GM21737 (cell line): ENCODE results near the gene PRKCZ.

Experiments
- ATAC-seq: cut with Tn5 transposase; IDR thresholded peaks from one replicate; pipeline ENCODE4 v1.9.1; 2021; ENCODE audit warnings: mild to moderate bottlenecking, moderate library complexity; ENCODE audit not compliant: unreplicated experiment

Gene PRKCZ

GRCh38 chr1:2172012-2172411 is 121.8 kb downstream of the PRKCZ start:
- no peak for ATAC-seq

DNA sequence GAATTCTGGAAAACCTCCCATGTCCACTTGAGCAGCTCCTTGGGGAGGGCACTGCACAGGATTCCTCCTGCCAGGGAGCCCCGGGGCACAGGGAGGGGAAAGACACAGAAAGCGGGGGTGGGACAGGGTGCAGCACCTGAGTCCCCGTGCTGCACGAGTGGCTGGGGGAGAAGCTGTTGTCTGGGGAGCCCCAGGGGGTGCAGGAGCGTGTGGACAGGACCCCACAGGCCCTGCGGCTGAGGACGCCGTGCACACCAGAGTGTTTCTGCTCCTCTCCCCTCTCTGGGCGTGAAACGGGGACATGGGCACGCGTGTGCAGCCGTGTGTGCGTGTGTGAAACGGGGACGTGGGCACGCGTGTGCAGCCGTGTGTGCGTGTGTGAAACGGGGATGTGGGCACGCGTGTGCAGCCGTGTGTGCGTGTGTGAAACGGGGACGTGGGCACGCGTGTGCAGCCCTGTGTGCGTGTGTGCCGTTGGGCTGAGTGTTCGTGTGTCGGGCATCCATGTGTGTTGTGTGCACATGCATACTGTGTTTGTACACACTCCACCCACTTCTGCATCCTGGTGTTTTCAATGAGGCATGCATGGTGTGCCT is 122.4 kb downstream of the PRKCZ start:
- ATAC-seq = no peak

DNA sequence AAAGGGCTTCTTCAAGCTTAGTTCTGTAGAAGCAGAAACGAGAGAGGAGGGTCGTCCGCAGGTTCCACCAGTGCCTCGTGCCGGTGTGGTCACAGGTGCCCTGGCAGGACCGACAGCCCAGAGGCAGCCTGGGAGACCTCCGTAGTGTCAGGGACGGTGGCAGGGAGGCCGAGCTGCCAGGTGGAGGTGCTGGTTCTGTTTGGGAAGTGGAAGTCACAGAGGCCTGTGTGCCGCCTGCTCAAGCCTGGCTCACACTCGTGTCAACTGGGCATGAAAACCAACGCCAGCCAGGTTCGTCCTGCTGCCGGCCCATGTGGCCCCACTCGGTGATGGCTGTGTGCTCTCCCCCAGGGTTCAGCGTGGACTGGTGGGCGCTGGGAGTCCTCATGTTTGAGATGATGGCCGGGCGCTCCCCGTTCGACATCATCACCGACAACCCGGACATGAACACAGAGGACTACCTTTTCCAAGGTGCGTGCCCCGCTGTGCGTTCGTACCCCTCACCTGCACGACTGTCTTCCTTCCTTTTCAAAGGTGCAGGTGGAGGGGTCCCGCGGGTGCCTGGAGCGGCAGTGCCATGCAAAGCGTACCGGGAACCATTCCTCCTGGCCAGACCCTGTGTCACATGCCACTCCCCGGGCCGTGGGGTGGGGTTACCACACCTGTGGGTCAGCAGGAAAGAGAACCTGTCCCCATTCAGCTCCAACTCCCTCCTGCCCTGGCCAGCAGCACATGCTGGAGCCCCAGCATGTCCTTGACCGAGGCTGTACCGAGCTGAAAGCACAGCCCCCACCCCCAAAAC is 123.5 kb downstream of the PRKCZ start:
- ATAC-seq = no peak

GRCh38 chr1:2174348-2175054 is 124.3 kb downstream of the PRKCZ start:
- ATAC-seq = no peak

DNA sequence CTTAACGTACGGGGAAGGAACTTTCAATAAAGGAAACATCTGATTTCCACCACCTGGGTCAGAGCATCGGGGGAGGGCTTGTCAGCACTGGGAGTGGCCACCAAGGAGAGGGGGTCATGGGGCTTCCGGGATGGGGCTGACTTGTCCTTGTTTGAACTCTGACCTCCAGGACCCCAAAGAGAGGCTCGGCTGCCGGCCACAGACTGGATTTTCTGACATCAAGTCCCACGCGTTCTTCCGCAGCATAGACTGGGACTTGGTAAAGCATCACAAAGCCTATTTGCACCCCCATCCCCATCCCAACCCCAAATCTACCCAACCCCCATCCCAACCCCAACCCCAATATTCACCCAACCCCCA is 124.8 kb downstream of the PRKCZ start:
- no peak for ATAC-seq

DNA sequence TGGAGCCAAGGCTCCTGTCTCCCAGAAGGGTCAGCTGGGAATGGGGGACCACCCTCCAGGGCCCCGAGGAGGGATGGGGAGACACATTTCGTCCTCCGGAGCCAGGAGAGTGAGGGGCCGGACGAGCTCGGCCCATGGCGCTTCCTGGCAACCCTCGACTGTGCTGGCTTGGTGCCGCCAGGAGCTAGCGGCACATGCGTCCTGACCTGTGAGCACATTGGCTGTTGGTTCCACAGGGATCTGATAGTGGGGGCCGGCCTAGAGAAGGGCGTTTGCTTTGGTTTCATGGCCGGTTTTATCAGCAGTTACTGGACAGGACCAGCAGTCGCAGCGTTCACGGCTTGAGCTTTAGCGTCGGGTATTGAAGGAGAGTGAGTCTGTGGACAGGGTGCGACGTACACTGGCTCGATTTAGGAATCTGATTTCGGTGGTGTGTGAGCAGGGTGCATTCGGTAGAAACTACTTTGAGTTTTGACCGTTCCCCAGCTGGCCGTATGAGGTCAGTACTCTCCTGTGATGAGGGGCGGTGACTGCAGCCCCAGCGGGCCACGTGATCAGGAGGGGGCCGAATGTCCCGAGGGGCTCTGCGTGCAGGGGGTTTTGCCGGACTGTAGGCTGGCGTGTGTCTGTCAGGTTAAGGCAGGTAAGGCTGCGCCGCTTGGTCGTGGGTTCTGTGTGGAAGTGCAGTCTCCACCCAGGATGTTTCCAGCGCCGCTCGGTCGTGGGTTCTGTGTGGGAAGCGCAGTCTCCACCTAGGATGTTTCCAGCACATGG is 125.7 kb downstream of the PRKCZ start:
- no peak for ATAC-seq

- ATAC-seq = no peak
Measured at GRCh38 chr1:2176615-2177014, 126.4 kb downstream of the PRKCZ start.

DNA sequence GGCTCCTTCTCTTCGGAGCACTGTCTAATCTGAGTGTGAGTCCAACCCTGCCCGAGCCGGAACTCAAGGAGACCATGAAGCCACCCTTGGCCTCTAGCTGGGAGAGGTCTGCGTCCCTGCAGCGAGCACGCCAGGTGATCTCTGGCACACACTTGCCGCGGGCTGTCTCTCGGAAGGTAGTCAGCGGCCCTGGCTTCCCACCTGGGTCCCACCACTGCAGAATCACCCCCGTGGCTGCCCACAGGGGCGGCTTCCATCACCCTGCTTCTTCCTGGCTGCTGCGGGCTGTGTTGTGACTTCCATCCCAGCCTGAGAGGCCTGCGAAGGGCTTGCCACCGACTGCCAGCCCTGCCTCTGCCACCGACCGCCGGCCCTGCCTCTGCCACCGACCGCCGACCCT is 127.3 kb downstream of the PRKCZ start:
- ATAC-seq = no peak

DNA sequence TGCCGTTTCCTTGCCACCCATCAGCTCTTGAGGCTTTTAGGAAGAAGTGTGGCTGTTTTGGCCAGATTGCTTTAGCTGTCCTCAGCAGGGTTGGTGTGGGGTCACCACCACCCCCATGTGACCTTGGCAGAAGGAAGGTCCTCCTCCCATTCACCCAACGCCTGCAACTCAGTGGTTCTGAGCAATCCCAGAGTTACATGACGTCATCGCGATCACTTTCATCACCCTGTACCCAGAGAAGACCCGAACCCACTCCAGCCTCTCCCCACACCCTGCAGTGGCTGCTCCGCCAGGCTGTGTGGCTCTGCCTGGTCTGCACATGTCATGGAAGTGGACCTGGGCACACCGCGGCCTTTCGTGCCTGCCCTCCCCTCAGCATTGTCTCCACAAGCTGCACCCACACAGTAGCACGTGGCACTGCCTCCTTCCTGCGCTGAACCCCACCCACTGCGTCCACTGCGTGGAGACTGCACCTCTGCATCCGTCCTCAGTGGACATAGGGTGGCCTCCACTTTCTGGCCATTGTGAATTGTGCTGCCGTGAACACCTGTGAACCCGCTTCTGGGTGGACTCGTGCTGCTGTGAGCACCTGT is 127.8 kb downstream of the PRKCZ start:
- ATAC-seq = no peak

DNA sequence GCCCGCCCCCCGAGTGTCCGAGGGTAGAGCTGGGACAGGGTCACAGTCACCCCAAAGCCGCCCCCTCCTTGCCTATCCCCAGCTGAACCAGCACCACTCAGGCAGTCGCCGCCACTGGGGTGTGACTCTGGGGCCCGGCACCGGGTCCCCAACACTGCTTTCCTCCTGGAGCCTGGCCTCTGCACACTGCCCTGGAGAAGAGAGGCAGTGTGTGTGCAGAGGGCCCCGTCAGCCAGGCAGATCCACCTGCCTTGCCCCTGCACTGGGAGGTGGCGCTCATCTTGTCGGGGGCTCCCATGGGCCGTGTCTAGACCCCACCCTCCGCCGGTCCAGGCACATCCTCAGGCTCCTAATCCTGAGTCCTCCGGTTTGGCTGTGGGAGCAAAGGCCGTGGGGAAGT is 128.7 kb downstream of the PRKCZ start:
- no peak for ATAC-seq

DNA sequence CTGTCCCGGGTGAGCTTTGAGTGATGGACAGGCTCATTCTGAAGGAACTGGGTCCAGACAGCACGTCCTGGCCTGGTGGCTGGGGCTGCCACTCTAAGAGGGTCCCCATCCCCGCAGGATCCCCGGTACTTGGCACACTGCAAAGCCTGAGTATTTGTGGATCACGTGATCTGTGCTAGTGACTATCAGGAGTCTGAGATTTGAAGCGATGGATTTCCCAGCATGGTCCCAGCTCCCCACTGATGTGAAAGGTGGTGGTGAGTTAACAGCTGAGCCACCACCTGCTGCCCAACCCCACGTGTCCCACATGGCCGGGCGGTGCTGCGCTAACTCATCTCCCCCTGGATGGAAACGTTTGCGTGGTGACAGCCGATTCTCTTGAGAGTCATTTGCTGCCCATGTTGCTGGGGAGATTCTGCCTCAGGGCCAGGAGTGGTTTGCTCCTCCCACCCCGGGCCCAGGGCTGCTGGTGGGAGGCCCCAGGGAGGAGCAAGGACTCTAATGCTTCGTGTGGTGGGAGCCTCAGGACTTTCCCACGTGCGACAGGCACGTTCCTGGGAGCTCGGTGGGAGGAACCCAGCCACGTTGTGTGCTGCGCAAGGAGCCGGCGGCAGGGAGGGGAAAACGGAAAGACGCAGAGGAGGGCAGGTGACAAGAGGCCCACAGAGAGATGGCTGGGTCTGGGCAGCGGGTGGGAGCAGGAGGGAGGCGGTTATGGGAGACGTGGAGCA is 129.2 kb downstream of the PRKCZ start:
- ATAC-seq = no peak

GRCh38 chr1:2180297-2181245 is 130.4 kb downstream of the PRKCZ start:
- no peak for ATAC-seq

DNA sequence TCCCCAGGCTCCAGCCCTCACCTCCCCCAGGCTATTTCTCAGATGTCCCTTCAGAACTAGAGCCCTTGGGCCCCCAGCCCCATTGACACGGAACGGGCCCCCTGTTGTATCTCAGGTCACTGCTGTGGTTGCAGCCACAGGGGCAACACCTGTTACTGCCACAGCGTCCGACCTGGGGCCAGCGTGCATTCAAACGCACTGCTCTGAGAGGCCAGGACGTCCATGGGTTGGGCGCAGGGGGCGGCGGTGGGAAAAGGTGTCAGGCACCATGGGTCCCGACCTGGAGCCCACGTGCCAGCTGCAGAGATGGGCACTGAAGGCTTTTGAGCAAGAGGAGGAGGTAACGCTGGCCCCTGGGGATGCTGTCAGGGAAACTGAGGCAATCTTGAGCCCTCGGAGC is 131.1 kb downstream of the PRKCZ start:
- ATAC-seq = no peak

GRCh38 chr1:2181752-2182151 is 131.5 kb downstream of the PRKCZ start:
- no peak for ATAC-seq

- no peak for ATAC-seq
Measured at GRCh38 chr1:2182376-2182775, 132.2 kb downstream of the PRKCZ start.

- no peak for ATAC-seq
Measured at GRCh38 chr1:2183937-2184334, 133.7 kb downstream of the PRKCZ start.

- ATAC-seq = no peak
Measured at GRCh38 chr1:2184531-2184930, 134.3 kb downstream of the PRKCZ start.

DNA sequence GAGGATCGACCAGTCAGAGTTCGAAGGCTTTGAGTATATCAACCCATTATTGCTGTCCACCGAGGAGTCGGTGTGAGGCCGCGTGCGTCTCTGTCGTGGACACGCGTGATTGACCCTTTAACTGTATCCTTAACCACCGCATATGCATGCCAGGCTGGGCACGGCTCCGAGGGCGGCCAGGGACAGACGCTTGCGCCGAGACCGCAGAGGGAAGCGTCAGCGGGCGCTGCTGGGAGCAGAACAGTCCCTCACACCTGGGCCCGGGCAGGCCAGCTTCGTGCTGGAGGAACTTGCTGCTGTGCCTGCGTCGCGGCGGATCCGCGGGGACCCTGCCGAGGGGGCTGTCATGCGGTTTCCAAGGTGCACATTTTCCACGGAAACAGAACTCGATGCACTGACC is 134.7 kb downstream of the PRKCZ start:
- no peak for ATAC-seq
